Gastroesophageal sphincter (tissue), 4 donors: ENCODE data around the gene NAALAD2. TPM values are rescaled to one million over a fixed set of nuclear protein-coding genes. Genes with fewer than 3 reads are reported as not detected.
"Not testable (repeated sequence)": the region's sequence is repeated elsewhere in the genome, so short reads cannot be mapped to it uniquely, and the experiment has no call there.

Experiments used
- ATAC-seq: fragments of 150-250 bp; one replicate; pipeline ENCODE4 v1.9.1; 2016; ENCODE audit warnings: mild to moderate bottlenecking, moderate library complexity
- H3K27ac ChIP-seq, 4 donors: fragments of 200-600 bp; sonication (generic) in 3 of 4; 1 replicate in 3 of 4; 2 replicates in 1 of 4; pipeline ENCODE4 v1.5.1; 2016 to 2019
- H3K27me3 ChIP-seq: fragments of 200-600 bp; sonication (generic); one replicate; pipeline ENCODE4 v1.5.1; 2019
- H3K36me3 ChIP-seq, 2 donors: fragments of 200-600 bp; sonication (generic); one replicate each; pipeline ENCODE4 v1.5.1; 2019; ENCODE audit warnings: control low read depth in 1 of 2
- H3K4me1 ChIP-seq, 3 donors: fragments of 200-600 bp; sonication (generic); 1 replicate in 2 of 3; 2 replicates in 1 of 3; pipeline ENCODE4 v1.5.1; 2016 to 2019; ENCODE audit warnings: control low read depth in 2 of 3
- H3K4me3 ChIP-seq, 2 donors: fragments of 200-600 bp; sonication (generic); one replicate each; pipeline ENCODE4 v1.5.1; 2019; ENCODE audit warnings: mild to moderate bottlenecking in 1 of 2, moderate library complexity in 1 of 2
- H3K9me3 ChIP-seq, 3 donors: fragments of 200-600 bp; sonication (generic); one replicate each; pipeline ENCODE4 v1.5.1; 2017 to 2019; ENCODE audit warnings: control low read depth in 2 of 3
- EP300 ChIP-seq: sonication (generic); formaldehyde crosslinking; IDR thresholded peaks from one replicate; pipeline ENCODE4 v1.6.1; 2017; ENCODE audit warnings: antibody characterized with exemption, mild to moderate bottlenecking
- POLR2A ChIP-seq, 2 donors: fragments of 450-650 bp; IDR thresholded peaks; one replicate each; pipeline ENCODE4 v1.6.1; 2017; ENCODE audit warnings: antibody characterized with exemption in 2 of 2, mild to moderate bottlenecking in 2 of 2, moderate library complexity in 1 of 2
- POLR2AphosphoS5 ChIP-seq: sonication (generic); formaldehyde crosslinking; IDR thresholded peaks from one replicate; pipeline ENCODE4 v1.6.1; 2017; ENCODE audit warnings: antibody characterized with exemption
- WGBS, 2 donors: methylation state at CpG; one replicate each; pipeline ENCODE4 v1.1.5; 2018; ENCODE audit warnings: low coverage in 1 of 2; 5-methylcytosine and 5-hydroxymethylcytosine counted together
- total RNA-seq, 4 donors: library from RNA; depleted of rRNA; stranded (reverse); fragments of >200 nt; gene quantifications; one replicate each; pipeline ENCODE4 v1.1.0, GENCODE V29; 2016
- TF ChIP-seq, protein P1 (sequence below), 4 experiments: fragments of 200-600 bp in 2 of 4; fragments of 450-650 bp in 2 of 4; sonication (generic) in 1 of 4; IDR thresholded peaks; one replicate each; pipeline ENCODE4 v1.5.1; 2017 to 2019; ENCODE audit warnings: antibody characterized with exemption in 4 of 4, mild to moderate bottlenecking in 2 of 4, moderate library complexity in 2 of 4

The NAALAD2 gene
- total RNA-seq, 4 donors from 2014 or later, result 0.66 to 2.8 (median 1.7) TPM

DNA sequence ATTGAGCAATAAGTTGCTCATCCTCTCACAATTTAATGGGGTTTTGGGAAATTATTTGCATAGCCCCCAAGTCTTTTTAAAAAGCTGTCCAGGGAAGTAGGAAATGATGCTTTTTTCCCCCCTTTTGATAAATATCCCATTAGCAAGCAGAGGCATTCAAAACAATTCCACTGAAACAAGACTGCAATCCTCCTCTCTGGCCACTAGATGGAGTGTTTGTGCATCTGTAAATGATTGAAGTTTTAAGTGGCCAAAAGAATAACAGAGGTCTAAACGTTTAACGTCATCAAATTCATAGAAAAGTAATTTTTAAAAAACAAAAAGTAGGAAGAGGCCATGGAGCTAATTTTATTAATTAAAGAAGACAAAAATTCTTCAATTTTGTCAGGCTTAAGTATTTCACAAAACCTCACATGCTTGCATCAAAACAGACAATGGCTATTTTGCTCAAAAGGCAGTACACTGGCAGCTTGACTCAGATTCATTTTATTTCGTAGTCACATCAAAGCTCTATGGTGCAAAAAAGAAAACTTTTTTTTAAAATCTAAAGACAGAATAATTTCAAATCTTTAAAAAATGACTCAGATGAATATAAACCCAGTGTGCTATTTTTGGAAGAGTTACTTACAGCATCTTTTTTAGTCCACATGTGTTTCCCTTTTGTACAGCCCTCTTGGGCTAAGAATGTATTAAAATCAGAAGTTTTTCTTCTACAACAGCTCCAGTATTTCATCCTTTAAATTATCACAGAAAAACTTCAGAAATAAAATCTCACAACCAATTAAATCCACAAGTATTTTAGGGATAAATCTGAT lies 70.6 kb downstream of the NAALAD2 start:
- no peak for ATAC-seq
- H3K9me3 ChIP-seq, result no peaks in the 10 kb centered on the region
- peaks cover 0 to 13% (median 0%) of the 10 kb centered on the region in 3 donors for H3K4me1 ChIP-seq
- peaks cover 0 to 91% of the 10 kb centered on the region in 2 donors for H3K36me3 ChIP-seq
- WGBS, 2 donors, result 7 to 10% methylated on average over 3 of the region's 3 CpGs
- no peak for TF ChIP-seq EP300
- TF ChIP-seq, protein P1, sequence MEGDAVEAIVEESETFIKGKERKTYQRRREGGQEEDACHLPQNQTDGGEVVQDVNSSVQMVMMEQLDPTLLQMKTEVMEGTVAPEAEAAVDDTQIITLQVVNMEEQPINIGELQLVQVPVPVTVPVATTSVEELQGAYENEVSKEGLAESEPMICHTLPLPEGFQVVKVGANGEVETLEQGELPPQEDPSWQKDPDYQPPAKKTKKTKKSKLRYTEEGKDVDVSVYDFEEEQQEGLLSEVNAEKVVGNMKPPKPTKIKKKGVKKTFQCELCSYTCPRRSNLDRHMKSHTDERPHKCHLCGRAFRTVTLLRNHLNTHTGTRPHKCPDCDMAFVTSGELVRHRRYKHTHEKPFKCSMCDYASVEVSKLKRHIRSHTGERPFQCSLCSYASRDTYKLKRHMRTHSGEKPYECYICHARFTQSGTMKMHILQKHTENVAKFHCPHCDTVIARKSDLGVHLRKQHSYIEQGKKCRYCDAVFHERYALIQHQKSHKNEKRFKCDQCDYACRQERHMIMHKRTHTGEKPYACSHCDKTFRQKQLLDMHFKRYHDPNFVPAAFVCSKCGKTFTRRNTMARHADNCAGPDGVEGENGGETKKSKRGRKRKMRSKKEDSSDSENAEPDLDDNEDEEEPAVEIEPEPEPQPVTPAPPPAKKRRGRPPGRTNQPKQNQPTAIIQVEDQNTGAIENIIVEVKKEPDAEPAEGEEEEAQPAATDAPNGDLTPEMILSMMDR (IDR thresholded peaks at IDR 0.05), result peak; percentile 67 to 91 (median 86)
- no peaks in the 10 kb centered on the region for H3K27me3 ChIP-seq
- H3K27ac ChIP-seq, result no peak overlapping the region
- no peak overlapping the region for H3K4me3 ChIP-seq

DNA sequence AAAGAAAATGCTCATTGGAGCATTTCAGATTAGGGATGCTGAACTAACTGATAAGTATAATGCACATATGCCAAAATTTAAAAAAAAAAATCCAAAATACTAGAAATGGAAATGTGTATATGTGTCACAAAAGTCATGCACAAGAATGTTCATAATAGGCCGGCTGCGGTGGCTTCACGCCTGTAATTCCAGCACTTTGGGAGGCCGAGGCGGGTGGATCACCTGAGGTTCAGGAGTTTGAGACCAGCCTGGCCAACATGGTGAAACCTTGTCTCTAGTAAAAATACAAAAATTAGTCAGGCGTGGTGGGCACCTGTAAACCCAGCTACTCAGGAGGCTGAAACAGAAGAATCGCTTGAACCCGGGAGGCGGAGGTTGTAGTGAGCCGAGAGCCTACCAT lies 73.5 kb downstream of the NAALAD2 start:
- WGBS, 2 donors, result 81 to 85% methylated on average over 4 to 10 of the region's 10 CpGs
- peaks cover 0 to 87% of the 10 kb centered on the region in 2 donors for H3K36me3 ChIP-seq
- not testable (repeated sequence) for H3K4me3 ChIP-seq, H3K9me3 ChIP-seq, ATAC-seq, H3K27me3 ChIP-seq, H3K27ac ChIP-seq
- H3K4me1 ChIP-seq, result peaks cover 0 to 13% (median 0%) of the 10 kb centered on the region in 3 donors

DNA sequence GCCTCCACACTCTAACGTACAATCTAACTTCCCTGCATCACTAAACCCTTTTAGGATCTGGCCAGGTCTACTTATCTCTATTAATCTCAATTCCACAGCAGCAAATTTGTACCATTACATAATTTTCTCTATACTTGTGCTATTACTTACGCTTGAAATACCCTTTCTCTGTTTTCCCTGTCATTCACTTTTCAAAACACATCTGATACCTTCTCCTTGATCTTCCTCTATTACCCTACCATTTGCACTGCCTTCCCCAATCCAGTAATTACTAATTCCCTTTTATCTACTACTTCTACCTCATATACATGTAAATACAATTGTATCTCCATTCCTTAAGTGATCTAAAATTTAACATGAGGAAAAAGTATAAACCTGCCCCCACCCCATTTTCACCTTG lies 74.4 kb downstream of the NAALAD2 start:
- ATAC-seq, result no peak
- no peak overlapping the region for H3K27ac ChIP-seq
- no peak overlapping the region for H3K4me3 ChIP-seq
- TF ChIP-seq, protein P1 (IDR thresholded peaks at IDR 0.05), result no peak
- TF ChIP-seq POLR2A (IDR thresholded peaks at IDR 0.05) (no peak), POLR2AphosphoS5 (no peak), EP300 (no peak)
- no peaks in the 10 kb centered on the region for H3K9me3 ChIP-seq
- peaks cover 0 to 13% (median 0%) of the 10 kb centered on the region in 3 donors for H3K4me1 ChIP-seq
- H3K36me3 ChIP-seq, result peaks cover 0 to 89% of the 10 kb centered on the region in 2 donors
- no peaks in the 10 kb centered on the region for H3K27me3 ChIP-seq
- WGBS, 2 donors, result 77 to 79% methylated on average over 2 of the region's 2 CpGs

DNA sequence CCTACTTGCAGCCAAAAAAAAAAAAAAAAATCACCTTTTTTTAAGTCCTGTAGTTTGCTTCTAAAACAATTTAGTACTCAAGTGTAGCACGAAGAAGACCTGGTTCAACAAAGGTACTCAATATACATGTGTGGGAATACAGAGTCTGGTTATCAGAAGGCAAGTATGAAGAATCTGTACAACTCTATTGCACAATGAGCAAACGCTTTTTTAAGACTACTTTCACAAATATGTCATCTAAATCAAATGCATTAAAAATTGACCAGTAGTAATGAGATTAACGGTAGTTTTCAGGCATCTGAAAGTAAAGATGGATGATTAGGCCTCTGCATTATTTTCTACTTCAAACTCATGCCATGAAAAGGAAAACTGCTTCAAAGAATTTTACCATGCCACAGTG lies 78.9 kb downstream of the NAALAD2 start:
- no peak for ATAC-seq
- Histone ChIP-seq H3K9me3 (no peaks in the 10 kb centered on the region), H3K36me3 (peaks cover 0 to 51% of the 10 kb centered on the region in 2 donors), H3K27ac (no peak overlapping the region), H3K4me3 (no peak overlapping the region), H3K4me1 (peaks cover 0 to 23% (median 0%) of the 10 kb centered on the region in 3 donors), H3K27me3 (no peaks in the 10 kb centered on the region)
- 70 to 71% methylated on average over 3 of the region's 3 CpGs for WGBS, 2 donors
- TF ChIP-seq EP300 (no peak), POLR2A (IDR thresholded peaks at IDR 0.05) (no peak)
- TF ChIP-seq, protein P1 (IDR thresholded peaks at IDR 0.05), result no peak

DNA sequence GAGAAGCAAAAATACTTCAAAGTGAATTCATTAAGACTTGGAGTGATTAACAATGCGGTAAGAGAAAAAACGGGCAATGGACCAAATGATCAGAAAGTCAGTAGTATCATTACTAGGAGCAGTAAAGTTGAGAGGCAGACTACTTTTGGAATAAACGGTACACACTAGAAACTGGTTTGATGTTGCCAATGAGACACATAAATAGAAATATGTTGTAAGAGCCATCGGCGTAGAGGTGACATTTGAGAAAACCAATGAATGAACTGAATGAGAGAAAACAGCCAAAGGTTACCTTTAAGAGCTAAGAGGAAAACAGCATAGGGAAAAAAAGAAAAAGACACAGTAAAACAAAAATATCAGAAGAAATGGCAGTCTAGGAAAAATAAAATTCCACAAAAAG lies 82.1 kb downstream of the NAALAD2 start:
- ATAC-seq, result no peak
- peaks cover 0 to 24% of the 10 kb centered on the region in 2 donors for H3K36me3 ChIP-seq
- H3K4me1 ChIP-seq, result peaks cover 10 to 55% (median 19%) of the 10 kb centered on the region in 3 donors

More for the DNA sequence above, 82.1 kb downstream of the NAALAD2 start:
- TF ChIP-seq POLR2AphosphoS5 (no peak), POLR2A (IDR thresholded peaks at IDR 0.05) (no peak), EP300 (no peak)
- TF ChIP-seq, protein P1 (IDR thresholded peaks at IDR 0.05), result no peak
- Histone ChIP-seq H3K27me3 (no peaks in the 10 kb centered on the region), H3K4me3 (no peak overlapping the region), H3K9me3 (no peaks in the 10 kb centered on the region), H3K27ac (no peak overlapping the region)
- WGBS, 2 donors, result 70 to 85% methylated on average over 5 of the region's 5 CpGs
